ENCODE measurements around the gene SLC16A3.
"Not testable (repeated sequence)": the region's sequence is repeated elsewhere in the genome, so short reads cannot be mapped to it uniquely, and the experiment has no call there.

Gene SLC16A3

DNA sequence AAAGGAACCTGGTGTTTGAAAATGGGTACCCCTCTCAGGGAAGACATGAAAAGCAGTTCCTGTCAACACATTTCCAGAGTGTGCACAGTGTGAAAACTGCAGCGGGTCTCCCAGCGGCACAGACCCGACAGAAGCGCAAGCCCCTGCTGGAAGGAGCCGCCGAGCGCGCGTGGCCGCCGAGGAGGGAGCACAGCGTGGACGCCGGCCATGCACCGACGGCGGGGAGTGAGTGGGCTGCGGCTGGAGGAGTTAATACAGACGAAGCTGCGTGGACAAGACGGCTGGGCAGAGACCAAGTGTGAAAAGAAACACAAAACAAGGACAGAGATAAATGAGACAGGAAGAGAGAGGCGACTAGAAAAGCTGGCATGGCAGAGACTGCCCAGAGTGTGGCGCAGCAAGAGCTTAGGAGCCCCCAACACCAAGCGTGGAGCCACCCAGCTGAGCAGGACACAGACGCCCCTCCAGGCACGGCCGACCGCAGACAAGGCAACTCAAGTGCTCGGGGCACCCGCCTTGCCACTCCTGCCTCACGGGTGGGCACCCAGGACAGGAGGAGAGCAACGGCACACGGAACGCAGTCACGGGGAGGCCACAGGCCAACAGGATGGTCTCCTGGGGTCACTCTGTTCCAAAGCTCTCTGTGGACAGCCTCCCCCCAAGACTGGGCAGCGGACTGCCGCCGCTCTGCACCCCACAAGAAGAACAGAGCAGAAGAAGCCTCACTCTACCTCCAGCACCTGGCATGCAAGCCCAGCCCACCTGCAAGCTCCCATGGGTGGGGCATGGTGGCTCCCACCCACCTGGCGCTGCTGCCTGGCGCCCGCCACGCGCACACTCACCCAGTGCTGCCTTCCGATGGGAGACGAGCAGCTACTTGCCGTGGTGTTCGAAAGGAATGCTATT, 16.5 kb downstream of the SLC16A3 start:
- DNase-seq = peak in 1 of 58 donors; percentile 16

DNA sequence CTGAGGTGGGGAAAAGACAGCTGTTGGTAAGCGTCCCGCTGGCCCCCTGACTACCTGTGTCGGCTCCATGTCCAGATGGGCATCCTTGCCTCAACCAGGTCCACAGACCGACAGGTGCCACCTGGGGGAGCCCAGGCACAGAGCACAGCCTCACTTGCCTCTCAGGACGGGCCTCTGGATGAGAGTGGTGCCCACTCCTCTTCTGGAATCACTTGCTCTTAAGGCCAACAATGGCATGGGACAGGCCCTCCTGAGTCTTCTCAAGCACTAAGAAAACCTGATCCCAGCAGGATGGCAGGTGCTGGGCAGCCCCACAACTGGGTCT, 17.2 kb downstream of the SLC16A3 start:
- no peak for DNase-seq

DNA sequence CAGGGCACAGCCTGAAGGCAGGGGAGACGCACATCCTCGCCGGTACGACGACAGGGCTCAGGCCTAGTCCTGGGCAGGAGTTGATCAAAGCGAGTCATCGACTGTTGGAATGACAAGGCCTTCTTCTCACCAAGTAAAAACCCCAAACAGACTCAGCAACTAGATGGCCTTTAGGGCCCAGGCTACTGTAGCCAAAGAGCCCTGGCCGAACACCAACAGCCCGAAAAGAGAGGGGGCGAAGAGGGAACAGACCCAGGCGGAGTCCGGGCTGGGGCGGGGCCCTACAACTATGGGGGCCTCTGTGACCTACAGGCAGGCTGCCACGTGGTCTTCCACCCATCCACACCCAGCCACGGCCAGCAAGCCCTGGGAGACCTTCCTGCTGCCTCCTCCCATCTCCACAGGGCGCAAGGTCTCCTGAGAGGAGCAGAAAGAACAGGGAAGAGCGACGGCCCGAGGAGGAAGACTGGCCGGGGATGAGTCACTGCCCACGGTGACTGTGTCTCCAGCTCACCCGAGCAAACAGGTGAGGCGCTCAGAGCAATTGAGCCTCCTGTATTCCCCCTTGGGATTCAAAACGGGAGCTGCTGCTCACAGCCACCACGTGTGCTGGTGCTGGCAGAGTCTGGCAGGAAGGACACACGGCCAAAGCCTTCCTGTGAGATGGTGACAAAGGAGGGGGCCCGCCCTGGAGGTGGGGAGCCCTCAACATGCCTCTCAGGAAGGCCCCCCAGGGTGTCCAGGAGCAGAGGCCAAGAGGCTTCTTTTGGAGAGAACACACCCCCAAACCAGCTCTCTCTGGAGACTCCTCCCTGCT, 17.7 kb downstream of the SLC16A3 start:
- DNase-seq = peak in 6 of 58 donors; percentile 23 to 48 (median 32)

DNA sequence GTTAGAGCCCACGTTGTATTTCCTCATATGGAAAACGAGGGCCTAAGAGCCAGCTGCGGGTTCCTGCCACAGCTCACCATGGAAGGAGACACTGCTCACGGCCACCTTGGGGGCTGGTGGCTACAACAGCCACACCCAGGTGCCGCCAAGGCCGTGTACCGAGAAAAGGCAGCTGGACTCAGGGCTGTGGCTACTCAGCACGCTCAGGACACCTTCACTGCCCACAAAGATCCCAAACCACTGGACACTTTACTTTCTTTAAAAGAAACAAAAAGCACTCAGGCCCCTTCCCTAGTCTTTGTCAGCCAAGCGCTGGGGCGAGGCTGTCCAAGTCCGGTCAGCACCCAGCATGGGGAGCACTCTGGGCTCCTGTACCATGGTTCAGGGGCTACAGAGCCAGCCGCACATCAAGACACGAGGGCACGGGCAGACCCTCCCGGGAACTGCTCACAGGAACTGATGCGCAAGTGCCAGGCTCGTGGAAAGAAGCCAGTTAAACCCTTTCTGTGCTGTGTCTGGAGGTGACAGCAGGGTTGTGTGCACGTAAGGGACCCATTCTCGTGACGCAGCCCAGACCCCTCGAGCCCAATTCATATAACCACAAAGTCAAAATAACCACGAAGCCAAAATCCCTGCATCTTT, 18.5 kb downstream of the SLC16A3 start:
- no peak for DNase-seq

DNA sequence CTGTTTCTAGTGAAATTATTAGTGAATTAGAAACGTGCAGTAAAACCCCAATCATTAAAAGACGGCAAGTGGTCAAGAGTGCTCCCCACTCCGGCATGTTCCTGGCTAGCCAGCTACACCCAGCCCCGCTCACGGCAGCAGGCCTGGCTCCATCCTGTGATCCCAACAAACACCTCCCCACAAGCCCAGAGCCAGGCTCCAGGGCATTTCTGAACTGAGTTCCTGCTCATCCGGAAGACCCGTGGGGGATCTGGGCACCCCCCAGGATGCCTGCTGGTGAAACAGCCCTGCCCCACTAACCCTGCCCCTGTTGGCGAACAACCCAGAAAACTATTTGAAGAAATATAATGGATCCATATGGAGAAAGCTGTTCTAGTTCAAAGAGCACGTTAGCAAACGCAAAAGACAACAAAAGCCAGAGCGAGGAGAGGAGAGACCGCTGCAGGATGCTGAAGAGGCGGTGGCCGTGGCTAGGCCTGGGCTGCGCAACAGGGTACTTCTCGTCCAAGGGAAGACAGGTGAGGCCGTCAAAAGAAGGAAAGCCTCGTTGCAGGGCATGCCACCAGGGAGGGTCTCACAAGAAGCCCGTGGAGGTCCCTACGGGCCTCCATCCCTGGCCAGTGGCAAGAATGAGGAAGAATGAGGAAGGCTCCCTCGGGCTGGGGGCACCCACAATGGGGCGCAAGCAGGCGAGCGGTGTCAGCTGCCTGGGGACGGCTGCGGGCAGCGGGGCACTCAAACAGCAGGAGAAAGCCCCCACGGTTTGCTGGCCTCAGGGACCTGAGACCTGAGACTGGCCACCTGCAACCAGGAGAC, 19.2 kb downstream of the SLC16A3 start:
- no peak for DNase-seq

DNA sequence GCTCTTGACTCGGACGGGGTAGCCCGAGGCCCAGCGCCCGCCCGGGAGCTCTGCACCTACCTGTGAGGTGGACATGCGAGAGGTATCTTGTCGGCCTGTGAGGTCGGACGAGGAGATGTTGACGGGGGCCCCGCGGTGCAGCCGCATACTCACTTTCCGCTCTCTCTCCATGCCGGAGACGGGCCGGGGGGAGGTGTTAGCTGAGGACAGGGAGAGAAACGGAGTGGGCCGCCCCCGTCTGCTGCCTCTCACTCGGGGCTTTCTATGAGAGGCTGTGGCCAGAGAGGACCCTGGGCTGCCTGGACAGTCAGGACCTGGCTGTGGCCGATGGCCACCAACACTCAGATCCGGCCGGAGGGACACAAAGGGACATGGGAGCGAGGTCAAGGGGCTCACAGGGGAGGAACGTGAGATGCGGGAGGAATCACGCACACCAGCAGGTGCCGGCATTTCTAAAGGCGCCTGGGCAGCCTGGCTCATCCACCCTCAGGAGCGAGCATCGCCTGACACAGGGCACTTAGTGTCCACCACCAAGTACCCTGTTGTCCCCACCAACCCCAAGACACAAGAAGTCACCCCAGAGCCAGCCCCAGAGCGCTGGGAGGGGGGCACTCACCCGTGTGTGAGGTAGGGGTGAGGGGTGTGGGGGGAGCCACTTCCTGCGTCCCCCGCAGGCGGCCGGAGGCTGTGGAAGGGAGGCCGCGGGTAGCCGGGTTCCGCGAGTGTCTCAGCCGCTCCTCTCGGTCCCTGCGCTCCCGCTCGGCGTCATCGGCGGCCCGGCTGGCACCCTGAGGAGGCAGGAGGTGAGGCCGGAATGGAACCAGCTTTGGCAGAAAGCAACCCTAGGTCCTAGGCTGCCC, 20.2 kb downstream of the SLC16A3 start:
- DNase-seq = no peak

DNA sequence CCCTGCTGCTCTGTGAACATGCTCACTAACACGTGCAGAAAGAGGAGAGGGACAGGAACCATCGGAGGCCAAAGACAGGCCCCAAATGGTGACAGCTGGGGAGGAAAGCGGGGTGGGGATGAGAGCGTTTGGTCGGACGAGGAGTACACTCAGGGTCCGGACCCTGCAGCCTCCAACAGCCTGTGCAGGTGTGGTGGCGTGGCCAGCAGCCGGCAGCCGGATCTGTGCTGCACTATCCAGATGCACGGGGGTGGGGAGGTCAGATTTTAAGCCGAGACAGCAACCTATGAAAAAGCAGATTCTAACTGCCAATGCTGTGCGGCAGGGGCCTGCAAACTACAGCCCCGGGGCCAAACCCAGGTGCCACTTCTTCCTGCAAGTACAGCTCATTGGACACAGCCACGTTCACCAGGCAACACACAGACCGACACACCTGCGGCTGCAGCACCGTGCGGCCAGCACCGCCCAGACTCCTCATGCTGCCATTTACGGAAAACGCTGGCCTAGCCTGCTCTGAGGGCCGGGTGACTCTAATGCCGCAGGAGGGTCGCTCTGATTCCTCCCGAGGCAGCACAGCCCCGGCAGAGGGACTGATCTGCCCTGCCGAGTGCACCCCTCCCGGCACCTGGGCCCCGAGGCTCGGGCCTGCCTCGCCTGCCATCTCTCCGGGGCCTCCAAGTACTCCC, 21.2 kb downstream of the SLC16A3 start:
- DNase-seq = no peak

DNA sequence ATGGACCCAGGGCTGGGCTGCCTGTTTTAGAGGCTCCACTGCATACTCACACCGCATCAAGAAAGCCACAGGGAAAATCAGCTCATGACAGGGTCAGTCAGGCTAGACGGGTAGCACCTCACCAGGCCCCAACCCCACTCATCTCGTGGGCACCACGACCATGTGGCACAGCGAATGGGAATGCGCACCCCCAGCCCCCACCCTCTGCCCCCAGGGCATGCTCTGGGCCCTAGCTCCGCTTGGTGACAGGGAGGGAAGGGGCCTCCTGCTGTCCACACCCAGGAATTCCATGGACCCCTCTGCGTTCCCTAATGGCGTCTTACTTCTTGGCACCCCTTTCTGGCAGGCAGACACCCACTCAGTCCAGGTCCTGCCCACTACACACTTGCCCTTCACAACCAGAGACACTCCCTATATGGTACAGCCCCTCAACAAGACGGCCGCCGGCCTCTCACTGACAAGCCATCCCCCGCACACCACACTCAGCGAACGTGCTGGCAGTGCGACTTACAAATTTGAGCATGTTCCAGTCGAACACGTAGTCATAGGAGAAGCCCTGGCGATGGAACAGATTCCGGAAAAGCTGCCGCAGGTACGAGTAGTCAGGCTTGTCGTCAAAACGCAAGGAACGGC, 22.1 kb downstream of the SLC16A3 start:
- DNase-seq = peak in 1 of 58 donors; percentile 18

DNA sequence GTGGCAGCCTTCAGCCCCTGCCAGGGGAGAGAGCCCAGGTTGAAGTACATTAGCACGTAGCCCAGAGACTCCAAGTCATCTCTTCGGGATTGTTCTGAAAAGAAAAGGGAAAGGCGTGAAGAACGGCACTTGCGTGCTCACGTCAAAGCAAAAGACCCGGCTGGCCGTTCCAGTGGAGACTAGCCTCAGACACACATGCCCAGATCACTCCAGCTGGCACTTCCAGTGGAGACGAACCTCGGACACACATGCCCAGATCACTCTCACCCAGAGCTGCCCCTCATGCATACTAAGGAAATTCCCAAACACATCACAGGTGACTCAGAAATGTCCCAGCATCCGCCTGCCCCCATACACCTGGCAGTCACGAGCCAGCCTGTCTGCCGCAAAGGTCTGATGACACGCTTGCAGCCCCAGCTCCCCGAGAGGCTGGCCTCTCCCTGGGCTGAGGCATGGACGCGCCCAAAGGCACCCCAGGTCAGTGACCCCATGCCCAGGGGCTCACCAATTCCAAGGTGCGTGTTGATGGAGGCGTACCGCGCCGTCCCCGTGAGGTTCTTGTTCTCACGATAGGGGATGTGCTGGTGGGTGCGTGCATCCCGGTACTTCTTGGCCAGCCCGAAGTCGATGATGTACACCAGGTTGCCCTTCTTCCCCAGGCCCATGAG, 23.8 kb downstream of the SLC16A3 start:
- DNase-seq = no peak

DNA sequence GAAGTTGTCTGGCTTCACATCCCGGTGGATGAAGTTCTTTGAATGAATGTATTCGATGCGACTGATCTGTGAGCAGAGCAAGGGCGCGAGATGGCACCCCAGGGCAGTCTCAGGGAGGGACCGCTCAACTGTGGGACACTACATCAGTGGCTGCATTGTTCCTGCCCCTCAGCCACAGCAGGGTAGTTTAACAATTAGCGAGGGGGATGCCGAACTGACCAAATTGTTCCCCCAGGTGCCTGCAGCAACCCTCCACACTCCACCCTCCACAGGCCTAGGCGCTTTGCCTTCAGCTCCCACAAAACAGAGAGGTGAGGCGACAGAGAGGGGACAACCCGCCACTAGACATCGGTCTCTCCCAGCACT, 24.3 kb downstream of the SLC16A3 start:
- no peak for DNase-seq

DNA sequence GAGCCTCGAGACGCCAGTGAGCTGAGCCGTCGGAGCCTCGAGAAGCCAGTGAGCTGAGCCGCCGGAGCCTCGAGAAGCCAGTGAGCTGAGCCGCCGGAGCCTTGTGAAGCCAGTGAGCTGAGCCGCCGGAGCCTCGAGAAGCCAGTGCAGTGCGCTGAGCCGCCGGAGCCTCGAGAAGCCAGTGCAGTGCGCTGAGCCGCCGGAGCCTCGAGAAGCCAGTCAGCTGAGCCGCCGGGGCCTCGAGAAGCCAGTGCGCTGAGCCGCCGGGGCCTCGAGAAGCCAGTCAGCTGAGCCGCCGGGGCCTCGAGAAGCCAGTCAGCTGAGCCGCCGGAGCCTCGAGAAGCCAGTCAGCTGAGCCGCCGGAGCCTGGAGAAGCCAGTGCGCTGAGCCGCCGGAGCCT, 25.3 kb downstream of the SLC16A3 start:
- not testable (repeated sequence) for DNase-seq

DNA sequence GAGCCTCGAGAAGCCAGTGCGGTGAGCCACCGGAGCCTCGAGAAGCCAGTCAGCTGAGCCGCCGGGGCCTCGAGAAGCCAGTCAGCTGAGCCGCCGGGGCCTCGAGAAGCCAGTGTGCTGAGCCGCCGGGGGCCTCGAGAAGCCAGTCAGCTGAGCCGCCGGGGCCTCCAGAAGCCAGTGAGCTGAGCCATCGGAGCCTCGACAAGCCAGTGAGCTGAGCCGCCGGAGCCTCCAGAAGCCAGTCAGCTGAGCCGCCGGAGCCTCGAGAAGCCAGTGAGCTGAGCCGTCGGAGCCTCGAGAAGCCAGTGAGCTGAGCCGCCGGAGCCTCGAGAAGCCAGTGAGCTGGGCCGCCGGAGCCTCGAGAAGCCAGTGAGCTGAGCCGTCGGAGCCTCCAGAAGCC, 25.9 kb downstream of the SLC16A3 start:
- not testable (repeated sequence) for DNase-seq

DNA sequence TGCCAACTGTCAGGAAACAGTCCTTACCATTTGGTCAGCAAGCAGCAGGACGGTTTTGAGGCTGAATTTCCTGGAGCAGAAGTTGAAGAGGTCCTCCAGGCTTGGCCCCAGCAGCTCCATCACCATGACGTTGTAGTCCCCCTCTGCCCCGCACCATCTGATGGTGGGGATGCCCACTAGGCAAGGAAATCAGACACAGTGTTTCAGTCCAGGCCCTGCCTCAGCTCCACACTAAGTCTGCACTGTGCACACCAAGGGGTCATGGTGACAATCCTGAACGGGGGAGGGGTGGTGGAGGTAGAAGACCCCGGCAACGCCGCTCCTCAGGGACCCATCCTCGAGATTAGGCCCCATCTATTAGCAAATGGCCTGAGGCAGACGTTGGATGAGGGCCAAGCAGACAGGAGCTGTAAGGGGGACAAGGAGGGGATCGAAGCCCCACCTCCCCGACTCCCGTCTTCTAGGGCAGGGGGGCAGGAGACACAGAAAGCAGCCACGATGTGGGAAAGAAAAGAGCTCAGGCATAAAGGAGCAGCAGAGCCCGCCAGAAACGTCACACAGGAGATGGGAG, 26.6 kb downstream of the SLC16A3 start:
- DNase-seq = no peak

DNA sequence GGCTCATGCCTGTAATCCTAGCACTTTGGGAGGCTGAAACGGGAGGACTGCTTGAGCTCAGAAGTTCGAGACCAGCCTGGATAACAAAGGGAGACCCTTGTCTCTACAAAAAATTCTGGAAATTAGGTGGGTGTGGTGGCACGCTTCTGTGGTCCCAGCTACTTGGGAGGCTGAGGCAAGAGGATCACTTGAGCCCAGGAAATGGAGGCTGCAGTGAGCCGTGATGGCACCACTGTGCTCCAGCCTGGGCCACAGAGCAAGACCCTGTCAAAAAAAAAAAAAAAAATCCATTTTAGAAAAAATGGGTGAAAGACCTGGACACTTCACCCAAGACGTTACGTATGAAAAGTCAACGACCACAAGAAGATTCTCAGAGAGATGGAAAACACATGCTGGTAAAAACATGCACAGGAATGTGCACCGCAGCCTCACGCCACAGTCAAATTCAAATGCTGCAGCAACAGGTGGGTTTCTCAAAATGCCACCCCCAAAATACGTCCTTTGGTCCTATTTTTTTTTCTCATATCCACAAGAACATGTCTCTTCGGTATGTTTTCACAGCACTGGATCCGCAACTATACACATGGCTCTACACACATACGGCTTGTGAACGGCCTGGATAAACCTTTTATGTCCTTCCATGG, 27.5 kb downstream of the SLC16A3 start:
- DNase-seq = no peak

DNA sequence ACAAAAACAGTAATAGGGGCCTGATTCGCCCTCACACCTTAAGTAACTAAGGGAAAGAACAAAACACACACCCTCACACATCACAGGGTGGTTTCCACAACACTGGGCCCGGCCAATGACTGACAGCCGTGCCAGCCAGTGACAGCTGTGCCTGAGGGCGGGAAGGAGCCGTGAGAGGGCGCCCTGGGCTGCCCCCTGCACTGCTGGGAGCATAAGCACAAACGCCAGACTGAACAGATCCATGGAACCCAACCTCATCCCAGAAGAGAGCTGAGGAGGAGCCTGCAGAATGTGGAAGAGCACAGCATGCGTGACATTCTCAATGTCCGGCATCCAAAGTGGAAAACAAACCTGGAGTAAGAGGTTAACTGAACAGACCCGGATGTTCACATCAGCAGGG, 28.6 kb downstream of the SLC16A3 start:
- DNase-seq = peak in 40 of 58 donors; percentile 9 to 71 (median 40)

DNA sequence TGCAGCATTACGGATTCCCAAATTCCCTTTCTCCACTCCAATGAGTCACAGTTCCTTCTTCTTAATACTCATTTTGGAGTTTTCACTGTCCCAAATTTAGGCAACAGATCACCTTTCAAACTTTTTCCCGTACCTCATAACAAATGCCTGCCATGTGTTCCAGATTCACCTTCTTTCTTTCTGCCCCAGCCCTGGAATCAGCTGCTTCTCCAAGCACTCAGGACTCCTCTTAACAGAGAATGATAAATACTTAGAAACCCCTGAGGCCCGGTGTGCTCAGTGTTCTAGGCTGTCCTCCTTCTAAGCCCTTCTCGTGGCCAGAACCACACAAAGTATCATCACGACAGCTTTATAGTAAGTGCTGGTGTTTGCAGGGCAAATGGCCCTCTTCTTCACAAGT, 29.7 kb downstream of the SLC16A3 start:
- no peak for DNase-seq

Measured in anterior cingulate cortex (tissue), 58 donors.